GM21390 (cell line): Measurements from ENCODE around the gene UGT1A5.

ENCODE experiments used
- ATAC-seq: cut with Tn5 transposase; IDR thresholded peaks from one replicate; pipeline ENCODE4 v1.9.1; 2021; ENCODE audit not compliant: unreplicated experiment

The UGT1A5 gene

GRCh38 chr2:233803994-233804393, 91.3 kb downstream of the UGT1A5 start:
- no peak for ATAC-seq

- no peak for ATAC-seq
These were observed 94.6 kb downstream of the UGT1A5 start for GRCh38 chr2:233807215-233807865.

- ATAC-seq, result no peak
These were observed 95.5 kb downstream of the UGT1A5 start for GRCh38 chr2:233807966-233808935.

- no peak for ATAC-seq
These were observed 97.7 kb downstream of the UGT1A5 start for GRCh38 chr2:233810385-233810784.

- ATAC-seq, result no peak
These were observed 98.4 kb downstream of the UGT1A5 start for GRCh38 chr2:233811087-233811486.

GRCh38 chr2:233811732-233812131, 99.0 kb downstream of the UGT1A5 start:
- no peak for ATAC-seq

GRCh38 chr2:233813236-233814055, 100.7 kb downstream of the UGT1A5 start:
- no peak for ATAC-seq

- ATAC-seq, result no peak
These were observed 101.5 kb downstream of the UGT1A5 start for GRCh38 chr2:233814056-233814835.

GRCh38 chr2:233815861-233816260, 103.2 kb downstream of the UGT1A5 start:
- no peak for ATAC-seq

- ATAC-seq, result no peak
These were observed 103.6 kb downstream of the UGT1A5 start for GRCh38 chr2:233816334-233816733.

GRCh38 chr2:233816771-233817170, 104.1 kb downstream of the UGT1A5 start:
- ATAC-seq, result no peak

GRCh38 chr2:233817361-233817911, 104.7 kb downstream of the UGT1A5 start:
- ATAC-seq, result no peak

GRCh38 chr2:233817995-233818638, 105.4 kb downstream of the UGT1A5 start:
- ATAC-seq, result no peak

GRCh38 chr2:233818639-233819621, 106.2 kb downstream of the UGT1A5 start:
- no peak for ATAC-seq

GRCh38 chr2:233819884-233820773, 107.4 kb downstream of the UGT1A5 start:
- ATAC-seq, result no peak

- ATAC-seq, result no peak
These were observed 108.0 kb downstream of the UGT1A5 start for GRCh38 chr2:233820774-233821105.

GRCh38 chr2:233821196-233821595, 108.5 kb downstream of the UGT1A5 start:
- ATAC-seq, result no peak

- no peak for ATAC-seq
These were observed 109.0 kb downstream of the UGT1A5 start for GRCh38 chr2:233821709-233822100.
